Loucy (cell line): ENCODE data around the gene DCP1B.

Experiments
- H2AFZ ChIP-seq: fragments of 200-600 bp; sonication (generic); 2 replicates; pipeline ENCODE4 v1.6.0; 2016; ENCODE audit warnings: antibody characterized with exemption, mild to moderate bottlenecking, low read length, moderate library complexity
- H3F3A ChIP-seq: fragments of 200-600 bp; 2 replicates; pipeline ENCODE4 v1.6.0; 2016; ENCODE audit warnings: antibody characterized with exemption, low read depth, mild to moderate bottlenecking
- H3K27me3 ChIP-seq: fragments of 200-600 bp; sonication (generic); 2 replicates; pipeline ENCODE4 v1.6.1; 2014; ENCODE audit warnings: low read length, mild to moderate bottlenecking; ENCODE audit not compliant: insufficient read depth, poor library complexity, severe bottlenecking
- H3K36me3 ChIP-seq: fragments of 200-600 bp; sonication (generic); 2 replicates; pipeline ENCODE4 v1.6.1; 2016; ENCODE audit warnings: low read length; ENCODE audit not compliant: insufficient read depth
- H3K4me1 ChIP-seq: fragments of 200-600 bp; sonication (generic); 2 replicates; pipeline ENCODE4 v1.5.1; 2014; ENCODE audit warnings: low read length, mild to moderate bottlenecking; ENCODE audit not compliant: insufficient read depth, poor library complexity, severe bottlenecking
- H3K4me2 ChIP-seq: fragments of 200-600 bp; sonication (generic); 2 replicates; pipeline ENCODE4 v1.6.0; 2014; ENCODE audit warnings: antibody characterized with exemption, low read length, low read depth, mild to moderate bottlenecking; ENCODE audit not compliant: poor library complexity, severe bottlenecking
- H3K4me3 ChIP-seq: fragments of 200-600 bp; sonication (generic); 2 replicates; pipeline ENCODE4 v1.5.1; 2014; ENCODE audit warnings: low read length, mild to moderate bottlenecking, mixed read lengths; ENCODE audit not compliant: poor library complexity, severe bottlenecking
- H3K79me2 ChIP-seq: fragments of 200-600 bp; sonication (generic); 2 replicates; pipeline ENCODE4 v1.6.1; 2014; ENCODE audit warnings: low read length; ENCODE audit not compliant: insufficient read depth
- H3K9ac ChIP-seq: fragments of 200-600 bp; sonication (generic); 2 replicates; pipeline ENCODE4 v1.6.0; 2014; ENCODE audit warnings: mild to moderate bottlenecking, low read depth, low read length, moderate library complexity; ENCODE audit not compliant: poor library complexity, severe bottlenecking
- H3K9me2 ChIP-seq: fragments of 200-600 bp; sonication (generic); replicated peaks from 2 replicates; pipeline ENCODE4 v1.6.1; 2016; ENCODE audit warnings: low read depth, low read length, mixed read lengths
- H3K9me3 ChIP-seq: fragments of 200-600 bp; sonication (generic); 2 replicates; pipeline ENCODE4 v1.6.1; 2014; ENCODE audit warnings: mild to moderate bottlenecking, antibody characterized with exemption, low read length, low read depth; ENCODE audit not compliant: insufficient read depth
- H4K20me1 ChIP-seq: fragments of 200-600 bp; sonication (generic); 2 replicates; pipeline ENCODE4 v1.6.0; 2014; ENCODE audit warnings: antibody characterized with exemption, low read length, mild to moderate bottlenecking; ENCODE audit not compliant: insufficient read depth, poor library complexity, severe bottlenecking
- CTCF ChIP-seq: fragments of 200-600 bp; sonication (generic); conservative IDR thresholded peaks from 2 replicates; pipeline ENCODE4 v1.5.1; 2014; ENCODE audit warnings: mild to moderate bottlenecking, antibody characterized with exemption, low read length
- EZH2phosphoT487 ChIP-seq: fragments of 200-600 bp; IDR thresholded peaks from 2 replicates; pipeline ENCODE4 v1.6.1; 2018; ENCODE audit warnings: antibody characterized with exemption, mild to moderate bottlenecking, moderate library complexity, borderline replicate concordance

DCP1B gene

GRCh38 chr12:2018391-2018790 is 14.1 kb upstream of the DCP1B start:
- no peak overlapping the region for H3K9ac ChIP-seq
- H3K4me1 ChIP-seq = no peaks in the 10 kb centered on the region
- H3K27me3 ChIP-seq = peaks cover 5% of the 10 kb centered on the region
- TF ChIP-seq CTCF (no peak), EZH2phosphoT487 (no peak)
- H3K79me2 ChIP-seq = no peaks in the 10 kb centered on the region
- no peaks in the 10 kb centered on the region for H3K9me2 ChIP-seq
- H3K4me2 ChIP-seq = no peak overlapping the region
- no peaks in the 10 kb centered on the region for H3F3A ChIP-seq
- H3K4me3 ChIP-seq = no peak overlapping the region
- no peaks in the 10 kb centered on the region for H4K20me1 ChIP-seq
- no peaks in the 10 kb centered on the region for H3K9me3 ChIP-seq
- no peak overlapping the region for H2AFZ ChIP-seq
- no peaks in the 10 kb centered on the region for H3K36me3 ChIP-seq

GRCh38 chr12:2017546-2018337 is 13.5 kb upstream of the DCP1B start:
- Histone ChIP-seq H3F3A (no peaks in the 10 kb centered on the region), H2AFZ (no peak overlapping the region), H3K36me3 (no peaks in the 10 kb centered on the region), H3K9me3 (no peaks in the 10 kb centered on the region), H3K4me2 (no peak overlapping the region), H3K27me3 (peaks cover 2% of the 10 kb centered on the region), H4K20me1 (no peaks in the 10 kb centered on the region), H3K4me1 (no peaks in the 10 kb centered on the region), H3K9ac (no peak overlapping the region), H3K9me2 (no peaks in the 10 kb centered on the region), H3K79me2 (no peaks in the 10 kb centered on the region), H3K4me3 (no peak overlapping the region)
- TF ChIP-seq CTCF (no peak), EZH2phosphoT487 (no peak)

- H3K9me2 ChIP-seq = no peaks in the 10 kb centered on the region
- H4K20me1 ChIP-seq = no peaks in the 10 kb centered on the region
- no peak overlapping the region for H3K9ac ChIP-seq
- TF ChIP-seq EZH2phosphoT487 = no peak
- TF ChIP-seq CTCF = no peak
- no peaks in the 10 kb centered on the region for H3F3A ChIP-seq
- no peaks in the 10 kb centered on the region for H3K4me1 ChIP-seq
- no peak overlapping the region for H2AFZ ChIP-seq
- H3K36me3 ChIP-seq = no peaks in the 10 kb centered on the region
- H3K27me3 ChIP-seq = no peaks in the 10 kb centered on the region
- H3K4me3 ChIP-seq = no peak overlapping the region
- no peak overlapping the region for H3K4me2 ChIP-seq
- H3K9me3 ChIP-seq = no peaks in the 10 kb centered on the region
- H3K79me2 ChIP-seq = no peaks in the 10 kb centered on the region
Measured at GRCh38 chr12:2016862-2017545, 12.7 kb upstream of the DCP1B start.
